ENCODE results near the gene GM2A. TPM values are rescaled to one million over a fixed set of nuclear protein-coding genes. Genes with fewer than 3 reads are reported as not detected.

Gene GM2A
- total and polyA plus RNA-seq, 2 experiments from 2014 or later: 14.9 to 27.6 TPM

DNA sequence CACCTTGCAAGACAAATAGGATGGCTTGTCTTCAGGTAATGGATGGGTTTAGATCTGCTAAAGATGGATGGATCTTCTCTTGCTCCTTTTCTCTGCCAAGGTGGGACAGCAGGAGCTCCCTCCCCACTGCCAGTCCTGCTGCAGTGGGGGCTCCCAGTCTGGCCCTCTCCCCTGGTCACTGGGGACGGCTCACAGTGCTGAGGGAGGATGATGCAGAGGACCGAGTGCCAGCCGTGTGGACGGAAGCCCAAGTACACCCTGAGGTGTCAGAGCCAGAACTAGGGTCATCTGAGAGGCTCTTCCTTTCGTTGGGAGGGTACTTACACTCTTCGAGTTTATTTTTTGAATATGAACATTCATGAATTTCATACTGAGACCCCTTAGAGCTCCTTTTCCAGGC lies 34.8 kb upstream of the GM2A start:
- Histone ChIP-seq H3K4me3 (no peak overlapping the region), H4K20me1 (ENCODE audit: insufficient read depth, poor library complexity, severe bottlenecking) (no peaks in the 10 kb centered on the region), H3K79me2 (peaks cover 17% of the 10 kb centered on the region), H3K27ac (no peak overlapping the region), H3K9me3 (ENCODE audit: low read depth) (no peaks in the 10 kb centered on the region), H3K4me1 (ENCODE audit: insufficient read depth) (peaks cover 18% of the 10 kb centered on the region), H3K4me2 (no peak overlapping the region), H3K9me2 (replicated peaks; ENCODE audit: insufficient read depth) (no peaks in the 10 kb centered on the region), H2AFZ (no peak overlapping the region), H3K27me3 (no peaks in the 10 kb centered on the region), H3K36me3 (replicated peaks; ENCODE audit: insufficient read depth, low read depth) (no peaks in the 10 kb centered on the region)
- TF ChIP-seq EZH2phosphoT487 (IDR thresholded peaks at IDR 0.05; ENCODE audit: low read depth, severe bottlenecking, unreplicated experiment): no peak
- no peak for TF ChIP-seq EZH2 (IDR thresholded peaks at IDR 0.05; ENCODE audit: borderline replicate concordance)
- TF ChIP-seq, protein P1, sequence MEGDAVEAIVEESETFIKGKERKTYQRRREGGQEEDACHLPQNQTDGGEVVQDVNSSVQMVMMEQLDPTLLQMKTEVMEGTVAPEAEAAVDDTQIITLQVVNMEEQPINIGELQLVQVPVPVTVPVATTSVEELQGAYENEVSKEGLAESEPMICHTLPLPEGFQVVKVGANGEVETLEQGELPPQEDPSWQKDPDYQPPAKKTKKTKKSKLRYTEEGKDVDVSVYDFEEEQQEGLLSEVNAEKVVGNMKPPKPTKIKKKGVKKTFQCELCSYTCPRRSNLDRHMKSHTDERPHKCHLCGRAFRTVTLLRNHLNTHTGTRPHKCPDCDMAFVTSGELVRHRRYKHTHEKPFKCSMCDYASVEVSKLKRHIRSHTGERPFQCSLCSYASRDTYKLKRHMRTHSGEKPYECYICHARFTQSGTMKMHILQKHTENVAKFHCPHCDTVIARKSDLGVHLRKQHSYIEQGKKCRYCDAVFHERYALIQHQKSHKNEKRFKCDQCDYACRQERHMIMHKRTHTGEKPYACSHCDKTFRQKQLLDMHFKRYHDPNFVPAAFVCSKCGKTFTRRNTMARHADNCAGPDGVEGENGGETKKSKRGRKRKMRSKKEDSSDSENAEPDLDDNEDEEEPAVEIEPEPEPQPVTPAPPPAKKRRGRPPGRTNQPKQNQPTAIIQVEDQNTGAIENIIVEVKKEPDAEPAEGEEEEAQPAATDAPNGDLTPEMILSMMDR (IDR thresholded peaks at IDR 0.05; ENCODE audit: poor library complexity): no peak
- no peak for DNase-seq (ENCODE audit: low spot score)
- 95% methylated on average over 6 of the region's 6 CpGs for WGBS (ENCODE audit: low lambda C conversion rate, missing lambda C conversion rate)

GRCh38 chr5:151219138-151219537 lies 33.8 kb upstream of the GM2A start:
- Histone ChIP-seq H3K27ac (no peak overlapping the region), H2AFZ (no peak overlapping the region)

GRCh38 chr5:151219789-151220188 lies 33.2 kb upstream of the GM2A start:
- Histone ChIP-seq H4K20me1 (ENCODE audit: insufficient read depth, poor library complexity, severe bottlenecking) (no peaks in the 10 kb centered on the region), H3K4me3 (no peak overlapping the region), H3K79me2 (peaks cover 17% of the 10 kb centered on the region), H2AFZ (no peak overlapping the region), H3K9me2 (replicated peaks; ENCODE audit: insufficient read depth) (no peaks in the 10 kb centered on the region), H3K9me3 (ENCODE audit: low read depth) (no peaks in the 10 kb centered on the region), H3K27me3 (no peaks in the 10 kb centered on the region), H3K36me3 (replicated peaks; ENCODE audit: insufficient read depth, low read depth) (no peaks in the 10 kb centered on the region), H3K4me2 (no peak overlapping the region), H3K4me1 (ENCODE audit: insufficient read depth) (peaks cover 8% of the 10 kb centered on the region), H3K27ac (no peak overlapping the region)
- WGBS (ENCODE audit: low lambda C conversion rate, missing lambda C conversion rate): 85% methylated on average over 7 of the region's 7 CpGs
- TF ChIP-seq EZH2phosphoT487 (IDR thresholded peaks at IDR 0.05; ENCODE audit: low read depth, severe bottlenecking, unreplicated experiment) (no peak), EZH2 (IDR thresholded peaks at IDR 0.05; ENCODE audit: borderline replicate concordance) (no peak)
- TF ChIP-seq, protein P1 (IDR thresholded peaks at IDR 0.05; ENCODE audit: poor library complexity): no peak
- no peak for DNase-seq (ENCODE audit: low spot score)

More at GRCh38 chr5:151219138-151219537, 33.8 kb upstream of the GM2A start:
- no peak overlapping the region for H3K4me3 ChIP-seq
- H4K20me1 ChIP-seq (ENCODE audit: insufficient read depth, poor library complexity, severe bottlenecking): no peaks in the 10 kb centered on the region
- TF ChIP-seq, protein P1 (IDR thresholded peaks at IDR 0.05; ENCODE audit: poor library complexity): no peak
- TF ChIP-seq EZH2phosphoT487 (IDR thresholded peaks at IDR 0.05; ENCODE audit: low read depth, severe bottlenecking, unreplicated experiment) (no peak), EZH2 (IDR thresholded peaks at IDR 0.05; ENCODE audit: borderline replicate concordance) (no peak)
- H3K9me3 ChIP-seq (ENCODE audit: low read depth): no peaks in the 10 kb centered on the region
- no peaks in the 10 kb centered on the region for H3K36me3 ChIP-seq (replicated peaks; ENCODE audit: insufficient read depth, low read depth)
- H3K27me3 ChIP-seq: no peaks in the 10 kb centered on the region
- H3K4me2 ChIP-seq: no peak overlapping the region
- 92% methylated on average over 9 of the region's 9 CpGs for WGBS (ENCODE audit: low lambda C conversion rate, missing lambda C conversion rate)
- no peak for DNase-seq (ENCODE audit: low spot score)
- peaks cover 17% of the 10 kb centered on the region for H3K79me2 ChIP-seq
- peaks cover 15% of the 10 kb centered on the region for H3K4me1 ChIP-seq (ENCODE audit: insufficient read depth)
- H3K9me2 ChIP-seq (replicated peaks; ENCODE audit: insufficient read depth): no peaks in the 10 kb centered on the region

GRCh38 chr5:151221574-151221973 lies 31.4 kb upstream of the GM2A start:
- WGBS (ENCODE audit: low lambda C conversion rate, missing lambda C conversion rate): 74% methylated on average over 3 of the region's 3 CpGs

More at GRCh38 chr5:151221574-151221973, 31.4 kb upstream of the GM2A start:
- Histone ChIP-seq H3K4me2 (peak overlapping the region; percentile 90), H3K4me1 (ENCODE audit: insufficient read depth) (peaks cover 5% of the 10 kb centered on the region), H4K20me1 (ENCODE audit: insufficient read depth, poor library complexity, severe bottlenecking) (no peaks in the 10 kb centered on the region), H2AFZ (no peak overlapping the region), H3K27ac (no peak overlapping the region), H3K79me2 (peaks cover 17% of the 10 kb centered on the region), H3K9me3 (ENCODE audit: low read depth) (no peaks in the 10 kb centered on the region), H3K9me2 (replicated peaks; ENCODE audit: insufficient read depth) (no peaks in the 10 kb centered on the region), H3K36me3 (replicated peaks; ENCODE audit: insufficient read depth, low read depth) (no peaks in the 10 kb centered on the region), H3K4me3 (no peak overlapping the region), H3K27me3 (no peaks in the 10 kb centered on the region)
- TF ChIP-seq EZH2 (IDR thresholded peaks at IDR 0.05; ENCODE audit: borderline replicate concordance) (no peak), EZH2phosphoT487 (IDR thresholded peaks at IDR 0.05; ENCODE audit: low read depth, severe bottlenecking, unreplicated experiment) (no peak)
- TF ChIP-seq, protein P1 (IDR thresholded peaks at IDR 0.05; ENCODE audit: poor library complexity): no peak
- no peak for DNase-seq (ENCODE audit: low spot score)
